ENCODE results near the gene CMC1. TPM values are rescaled to one million over a fixed set of nuclear protein-coding genes. Genes with fewer than 3 reads are reported as not detected.
"Not testable (repeated sequence)": the region's sequence is repeated elsewhere in the genome, so short reads cannot be mapped to it uniquely, and the experiment has no call there.

The CMC1 gene
- total RNA-seq, 1 donor from 2014 or later = 33.7 TPM

GRCh38 chr3:28240441-28240840, 978 bp upstream of the CMC1 start:
- DNase-seq (no peak), ATAC-seq (ENCODE audit: poor library complexity) (no peak)
- intact Hi-C loops (cut with DNase I) = no loop called here

DNA sequence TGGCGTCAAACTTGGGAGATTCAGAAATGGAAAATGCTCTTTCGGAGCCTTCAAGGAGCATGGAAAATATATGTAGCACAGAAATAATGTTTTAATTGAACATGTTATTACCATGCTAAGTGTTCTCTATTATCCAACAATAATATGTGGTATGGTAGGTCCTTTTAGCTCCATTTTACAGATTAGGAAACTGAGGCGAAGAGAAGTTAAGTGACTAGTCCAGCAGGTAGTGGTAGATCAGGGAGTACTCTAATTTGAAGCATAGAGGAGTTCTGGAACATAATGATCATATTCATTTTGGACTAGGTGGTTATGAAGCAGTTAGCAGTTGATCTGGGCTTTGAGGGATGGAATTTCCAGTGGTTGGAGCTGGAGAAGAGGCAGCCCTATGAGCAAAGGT, 1.1 kb downstream of the CMC1 start:
- DNase-seq (no peak), ATAC-seq (ENCODE audit: poor library complexity) (no peak)
- intact Hi-C loops (cut with DNase I) = no loop called here

- no peak for DNase-seq
- ATAC-seq (ENCODE audit: poor library complexity) = no peak
- intact Hi-C loops (cut with DNase I) = no loop called here
Measured at GRCh38 chr3:28243424-28244106, 2.1 kb downstream of the CMC1 start.

GRCh38 chr3:28244491-28244890, 3.1 kb downstream of the CMC1 start:
- peak; percentile 46 for DNase-seq
- intact Hi-C loops (cut with DNase I) = no loop called here
- no peak for ATAC-seq (ENCODE audit: poor library complexity)

DNA sequence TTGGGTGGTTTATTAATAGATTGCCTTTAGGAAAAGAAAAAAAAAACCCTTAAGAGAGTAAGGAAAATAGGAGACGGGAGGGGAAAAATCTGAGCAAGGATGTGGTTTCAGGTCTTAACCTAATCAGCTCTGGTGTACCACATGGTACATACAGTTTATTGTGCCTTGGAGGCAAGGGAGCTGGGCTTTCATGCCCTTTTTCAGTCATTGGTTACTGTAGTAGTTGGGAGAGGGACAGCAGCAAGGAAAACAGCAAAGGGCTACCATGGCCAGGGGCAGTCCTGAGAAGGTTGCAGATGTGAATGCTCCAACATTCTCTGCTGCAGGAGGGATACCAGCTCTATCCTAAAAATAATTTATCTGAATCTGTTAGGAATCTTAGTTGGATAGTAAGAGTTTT, 5.9 kb downstream of the CMC1 start:
- ATAC-seq (ENCODE audit: poor library complexity) = no peak
- intact Hi-C loops (cut with DNase I) = no loop called here
- no peak for DNase-seq

- no peak for DNase-seq
- ATAC-seq (ENCODE audit: poor library complexity) = no peak
- intact Hi-C loops (cut with DNase I) = no loop called here
Measured at GRCh38 chr3:28250999-28251398, 9.6 kb downstream of the CMC1 start.

DNA sequence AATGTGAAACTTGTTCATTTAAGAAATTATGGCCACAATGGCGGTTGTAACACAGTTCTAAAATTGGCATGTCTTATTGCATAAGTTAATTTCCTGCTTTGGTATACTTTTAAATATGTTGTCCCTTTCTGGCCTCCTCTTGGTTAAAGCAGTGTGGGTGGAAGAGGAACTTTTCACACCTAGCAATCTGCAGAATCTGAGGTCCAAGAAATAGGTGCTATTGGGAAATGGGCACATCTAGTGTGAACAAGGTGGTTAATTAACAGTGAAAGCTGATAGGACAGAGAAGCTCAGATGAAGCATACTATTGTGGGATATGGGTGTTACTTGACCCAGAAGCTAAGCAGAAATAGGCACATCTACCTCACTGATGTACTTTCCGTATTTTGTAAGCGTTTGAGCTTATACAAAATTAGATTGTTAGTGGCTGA, 10.6 kb downstream of the CMC1 start:
- DNase-seq = no peak

GRCh38 chr3:28253040-28253715, 11.8 kb downstream of the CMC1 start:
- no peak for DNase-seq
- intact Hi-C loops (cut with DNase I) = no loop called here
- ATAC-seq (ENCODE audit: poor library complexity) = no peak

More for the DNA sequence above, 10.6 kb downstream of the CMC1 start:
- intact Hi-C loops (cut with DNase I) = no loop called here
- ATAC-seq (ENCODE audit: poor library complexity) = no peak

- ATAC-seq (ENCODE audit: poor library complexity) (no peak), DNase-seq (no peak)
- intact Hi-C loops (cut with DNase I) = no loop called here
Measured at GRCh38 chr3:28262001-28262400, 20.6 kb downstream of the CMC1 start.

- ATAC-seq (ENCODE audit: poor library complexity) (no peak), DNase-seq (no peak)
- intact Hi-C loops (cut with DNase I) = no loop called here
Measured at GRCh38 chr3:28265641-28266040, 24.2 kb downstream of the CMC1 start.

DNA sequence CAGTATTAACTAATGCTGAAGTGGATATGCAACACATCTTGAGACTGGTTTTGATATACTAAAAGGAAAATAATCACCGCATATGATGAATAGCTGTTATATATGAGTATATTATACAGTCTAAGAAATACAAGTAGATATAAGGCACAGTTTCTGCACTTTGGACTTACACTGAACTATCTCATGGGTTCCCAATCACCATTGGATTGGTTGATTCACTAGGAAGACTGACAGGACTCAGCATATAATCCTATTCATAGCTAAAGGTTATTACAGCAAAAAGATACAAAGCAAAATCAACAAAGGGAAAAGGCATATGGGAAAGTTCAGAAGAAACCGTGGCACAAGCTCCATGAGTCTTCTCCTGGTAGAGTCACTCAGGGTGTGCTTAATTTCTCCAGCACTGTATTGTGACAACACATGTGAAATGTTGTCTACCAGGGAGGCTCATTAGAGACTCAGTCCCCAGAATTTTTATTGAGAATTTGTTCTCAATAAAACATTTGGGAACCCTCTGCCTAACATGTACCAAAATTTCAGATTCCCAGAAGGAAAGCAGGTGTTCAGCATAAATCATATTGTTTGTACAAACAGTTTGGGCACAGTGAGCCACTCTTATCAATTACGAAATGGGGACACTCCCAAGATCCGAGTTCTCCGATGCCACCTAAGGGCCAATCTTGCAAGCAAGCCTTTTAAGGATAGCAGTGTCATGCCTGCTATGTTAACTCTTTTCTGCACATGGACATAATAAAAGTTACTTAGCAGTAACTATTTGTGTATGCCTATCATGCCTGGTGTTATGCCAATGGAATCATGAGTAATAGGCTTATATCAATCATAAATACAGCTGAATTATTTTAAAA, 26.8 kb downstream of the CMC1 start:
- DNase-seq (no peak), ATAC-seq (ENCODE audit: poor library complexity) (peak; percentile 69)
- intact Hi-C loops (cut with DNase I) = no loop called here

DNA sequence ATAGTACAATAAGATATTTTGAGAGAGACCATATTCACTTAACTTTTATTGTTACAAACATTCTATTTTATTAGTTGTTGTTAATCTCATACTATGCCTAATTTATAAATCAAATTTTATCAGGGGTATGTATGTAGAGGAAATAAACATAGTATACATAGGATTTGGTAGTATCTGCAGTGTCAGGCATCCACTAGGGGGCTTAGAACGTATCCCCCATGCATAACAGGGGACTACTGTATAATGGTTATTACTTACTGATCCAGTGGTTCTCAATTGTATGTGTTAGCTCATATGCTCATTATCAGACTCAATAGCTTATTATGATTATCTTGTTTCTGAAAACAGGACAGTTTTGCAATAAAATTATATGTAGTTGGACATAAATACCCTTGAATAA, 27.6 kb downstream of the CMC1 start:
- ATAC-seq (ENCODE audit: poor library complexity) (no peak), DNase-seq (no peak)
- intact Hi-C loops (cut with DNase I) = no loop called here

DNA sequence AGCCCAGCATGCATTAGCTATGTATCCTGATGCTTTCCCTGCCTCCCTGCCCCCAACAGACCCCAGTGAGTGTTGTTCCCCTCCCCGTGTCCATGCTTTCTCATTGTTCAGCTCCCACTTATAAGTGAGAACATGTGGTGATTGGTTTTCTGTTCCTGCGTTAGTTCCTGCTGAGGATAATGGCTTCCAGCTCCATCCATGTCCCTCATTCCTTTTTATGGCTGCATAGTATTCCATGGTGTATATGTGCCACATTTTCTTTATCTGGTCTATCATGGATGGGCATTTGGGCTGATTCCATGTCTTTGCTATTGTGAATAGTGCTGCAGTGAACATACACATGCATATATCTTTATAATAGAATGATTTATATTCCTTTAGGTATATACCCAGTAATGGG, 28.5 kb downstream of the CMC1 start:
- DNase-seq; intact Hi-C loops (cut with DNase I); ATAC-seq (ENCODE audit: poor library complexity): not testable (repeated sequence)

- DNase-seq (no peak), ATAC-seq (ENCODE audit: poor library complexity) (no peak)
- intact Hi-C loops (cut with DNase I) = no loop called here
Measured at GRCh38 chr3:28273837-28274236, 32.4 kb downstream of the CMC1 start.

- ATAC-seq (ENCODE audit: poor library complexity) = no peak
Measured at GRCh38 chr3:28278918-28279317, 37.5 kb downstream of the CMC1 start.

DNA sequence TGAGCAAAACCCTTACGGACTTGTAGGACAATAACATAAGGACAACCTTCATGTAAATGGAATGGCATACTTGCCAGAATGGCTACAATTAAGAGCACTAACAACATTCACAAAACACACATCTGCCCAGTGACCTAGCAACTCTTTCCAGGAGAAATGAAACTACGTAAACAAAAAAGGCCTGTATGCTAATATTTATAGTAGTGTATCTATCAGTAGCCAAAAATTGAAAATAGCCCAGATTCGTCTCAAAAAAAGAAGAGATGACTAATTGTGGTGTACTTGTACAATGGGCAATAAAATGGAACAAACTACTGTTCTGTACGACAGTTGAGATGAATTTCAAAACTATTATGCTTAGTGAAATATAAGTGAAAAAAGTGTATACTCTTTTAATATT, 38.4 kb downstream of the CMC1 start:
- intact Hi-C loops (cut with DNase I) = no loop called here
- ATAC-seq (ENCODE audit: poor library complexity) (no peak), DNase-seq (no peak)

More at GRCh38 chr3:28278918-28279317, 37.5 kb downstream of the CMC1 start:
- DNase-seq = no peak
- intact Hi-C loops (cut with DNase I) = no loop called here

- DNase-seq (no peak), ATAC-seq (ENCODE audit: poor library complexity) (no peak)
Measured at GRCh38 chr3:28280781-28281180, 39.4 kb downstream of the CMC1 start.

DNA sequence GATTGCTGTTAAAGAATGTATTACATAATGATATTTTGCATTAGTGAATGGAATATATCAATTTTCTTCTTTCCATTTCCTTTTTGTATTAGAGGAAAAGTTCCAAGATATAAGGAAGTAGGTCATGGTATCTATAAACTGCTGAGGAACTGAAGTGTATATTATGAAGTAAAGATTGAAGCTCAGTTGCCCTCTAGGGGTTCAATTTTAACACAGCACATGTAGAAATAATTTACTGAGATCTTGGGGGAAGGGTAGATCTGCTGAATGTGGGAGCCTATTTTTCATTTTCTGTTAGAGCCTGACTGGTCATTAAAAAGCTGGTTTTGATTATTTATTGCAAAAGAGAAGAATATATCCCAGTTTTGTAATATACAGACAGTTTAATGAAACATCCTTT, 45.2 kb downstream of the CMC1 start:
- peak; percentile 88 for ATAC-seq (ENCODE audit: poor library complexity)
- no peak for DNase-seq
- intact Hi-C loops (cut with DNase I) = no loop called here

More at GRCh38 chr3:28280781-28281180, 39.4 kb downstream of the CMC1 start:
- intact Hi-C loops (cut with DNase I) = no loop called here

GRCh38 chr3:28287046-28287445, 45.6 kb downstream of the CMC1 start:
- ATAC-seq (ENCODE audit: poor library complexity) = no peak
- intact Hi-C loops (cut with DNase I) = no loop called here

More at GRCh38 chr3:28287046-28287445, 45.6 kb downstream of the CMC1 start:
- no peak for DNase-seq

All from Right ventricle myocardium superior (tissue), 1 donor.